NOMO-1 (cell line): ENCODE results near the gene TBX1.
"Not testable (repeated sequence)": the region's sequence is repeated elsewhere in the genome, so short reads cannot be mapped to it uniquely, and the experiment has no call there.

ENCODE experiments used
- DNase-seq, 2 experiments: peaks; one replicate each; lab custom pipeline; 2025; ENCODE audit not compliant: unreplicated experiment in 2 of 2; lab: John Stamatoyannopoulos, UW

TBX1 gene

DNA sequence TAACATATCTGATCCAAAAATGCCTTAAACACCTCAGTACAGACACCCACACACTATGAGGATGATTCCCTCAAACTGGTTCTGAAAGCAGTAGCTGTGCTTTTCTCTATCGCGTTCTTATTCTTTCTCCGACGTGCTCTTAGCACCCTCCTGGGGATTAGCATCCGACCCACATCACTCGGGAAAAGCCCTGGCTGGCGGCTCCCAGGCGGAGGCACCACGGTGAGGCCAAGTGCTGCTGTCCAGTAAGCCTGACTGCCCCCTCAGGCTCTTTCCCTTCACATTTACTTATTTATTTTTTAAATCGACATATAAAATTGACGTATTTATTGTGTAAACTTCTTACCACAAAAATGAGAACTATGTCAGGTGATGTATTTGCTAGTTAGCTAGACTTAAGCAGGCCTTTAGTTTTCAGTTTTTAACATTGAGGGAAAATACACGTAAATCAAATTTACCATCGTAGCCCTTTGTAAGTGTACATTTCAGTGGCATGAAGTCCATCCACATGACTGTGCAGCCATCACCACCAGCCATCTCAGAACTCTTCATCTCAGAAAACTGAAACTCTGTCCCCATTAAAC lies 19.2 kb downstream of the TBX1 start:
- no peak for DNase-seq

DNA sequence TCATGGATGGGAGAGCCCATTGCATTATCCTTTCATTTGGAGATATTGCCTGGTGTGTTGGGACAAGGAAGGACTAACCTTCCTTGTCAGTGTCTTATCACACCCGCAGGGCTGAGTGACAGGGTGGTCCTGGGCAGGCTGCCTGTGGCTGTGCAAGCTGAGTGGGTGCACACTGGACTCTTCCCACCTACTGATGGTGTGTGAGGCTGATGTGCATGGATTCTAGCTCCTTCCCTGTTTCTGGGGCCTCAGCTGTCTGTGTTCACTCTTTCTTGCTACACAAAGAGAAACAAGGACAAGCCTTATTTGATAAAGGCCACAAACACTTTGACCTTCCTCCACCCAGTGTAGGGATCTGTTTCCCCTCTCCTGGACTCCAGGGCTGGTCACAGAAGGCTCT lies 22.0 kb downstream of the TBX1 start:
- no peak for DNase-seq

DNA sequence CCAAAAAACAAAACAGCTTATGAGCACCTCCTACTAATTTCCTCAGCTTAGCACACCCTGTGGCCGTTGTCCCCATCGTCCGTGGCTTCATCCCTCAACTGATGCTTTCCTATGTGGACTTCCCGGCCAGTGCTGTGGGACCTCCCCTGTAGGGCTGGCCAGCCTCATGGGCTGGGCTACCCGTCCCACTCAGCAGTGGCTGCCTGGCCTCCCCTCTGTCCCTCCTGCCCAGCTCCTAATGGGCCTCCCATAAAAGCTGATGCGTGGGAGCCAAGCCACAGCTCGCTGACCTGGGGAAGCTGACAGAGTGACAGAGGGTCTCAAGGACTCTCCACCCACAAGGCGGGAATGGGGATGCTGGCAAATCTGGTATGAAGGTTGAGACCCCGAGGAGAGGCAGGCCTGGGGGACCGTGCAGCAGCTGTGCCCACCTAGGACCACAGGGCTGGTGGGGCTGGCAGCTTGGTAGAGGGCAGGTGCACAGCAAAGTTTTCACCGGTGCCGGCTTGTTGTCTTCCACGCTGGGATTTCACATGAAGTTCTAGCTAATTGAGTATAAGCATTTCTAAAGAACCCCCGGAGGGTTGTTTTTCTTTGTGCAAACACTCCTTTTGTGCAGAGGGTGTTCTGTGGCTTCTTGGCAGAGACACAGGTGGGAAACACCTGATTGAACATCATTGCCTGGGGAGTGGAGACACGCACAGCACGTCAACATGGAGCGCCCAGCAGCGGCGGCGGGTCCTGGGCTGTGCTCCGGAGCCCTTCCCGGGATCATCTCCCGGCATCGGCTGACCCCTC lies 23.2 kb downstream of the TBX1 start:
- DNase-seq, result no peak

DNA sequence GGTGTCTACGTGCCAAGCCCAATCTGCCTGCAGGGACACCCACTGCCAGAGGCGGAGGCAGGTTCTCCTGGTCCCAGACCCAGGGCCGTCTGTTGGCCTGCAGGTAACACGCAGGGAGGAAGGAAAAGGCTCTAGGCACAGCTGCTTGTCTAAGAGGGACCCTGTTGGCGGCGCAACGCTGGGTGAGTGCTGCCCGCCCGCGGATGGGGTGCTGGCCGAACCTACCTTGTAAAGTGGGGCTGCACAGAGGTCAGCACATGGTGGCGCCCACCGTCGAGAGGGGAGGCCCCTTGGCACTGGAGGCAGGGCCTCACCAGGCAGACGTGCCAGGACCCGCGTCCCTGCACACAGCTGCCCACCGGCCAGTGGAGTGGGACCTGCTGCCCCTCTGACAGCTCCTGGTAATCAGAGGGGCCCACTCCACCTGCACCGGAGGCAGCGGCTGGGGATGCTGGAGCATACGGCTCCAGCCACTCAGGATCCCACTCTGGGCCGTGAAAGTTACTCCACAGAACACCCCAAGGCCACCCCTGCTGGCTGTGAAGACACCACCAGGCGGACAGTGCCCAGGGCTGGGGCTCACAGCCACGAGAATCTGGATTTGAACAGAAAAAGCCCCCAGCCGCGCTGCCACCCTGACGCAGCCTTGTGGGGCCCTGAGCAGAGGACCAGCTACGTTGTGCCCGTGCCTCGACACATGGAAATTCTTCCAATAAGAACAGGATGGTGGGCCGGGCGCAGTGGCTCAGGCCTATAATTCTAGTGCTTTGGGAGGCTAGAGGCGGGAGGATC lies 24.0 kb downstream of the TBX1 start:
- no peak for DNase-seq

DNA sequence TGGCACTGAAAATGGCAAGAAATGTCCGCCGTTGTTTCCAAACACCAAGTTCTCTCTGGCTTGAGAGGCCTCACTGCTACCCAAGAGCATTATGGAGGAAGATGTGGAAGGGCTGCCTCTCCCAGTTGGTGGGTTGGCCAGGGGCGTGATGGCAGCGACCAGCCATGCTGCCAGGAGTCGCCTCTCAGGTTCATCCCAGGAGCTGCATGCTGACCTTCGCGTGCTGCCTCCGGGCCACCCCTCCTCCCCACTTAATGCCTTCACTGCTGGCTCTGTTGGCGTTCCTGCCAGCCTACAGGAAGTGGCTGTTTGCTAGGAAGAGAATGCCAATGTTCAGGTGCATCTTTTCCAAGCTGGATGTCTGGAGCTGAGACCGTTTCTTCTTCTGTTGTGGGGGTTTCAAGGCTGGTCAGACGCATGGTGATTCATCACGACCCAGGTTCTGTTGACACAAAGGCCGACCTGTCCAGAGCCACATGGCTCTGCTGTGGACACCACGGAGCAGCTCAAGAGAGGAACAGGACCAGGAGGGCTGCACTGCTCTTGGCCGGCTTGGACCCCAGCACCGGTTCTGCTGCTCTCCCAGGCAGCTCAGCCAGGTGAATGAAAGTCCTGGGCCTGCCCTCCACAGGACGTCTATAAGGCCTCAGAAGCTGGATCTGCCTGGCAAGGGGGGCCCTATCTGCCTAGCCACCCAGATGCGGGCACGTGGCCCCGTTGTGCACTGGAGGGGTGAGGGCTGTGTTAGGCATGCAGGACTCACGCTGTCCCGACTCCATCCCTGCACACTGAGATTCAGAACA lies 25.1 kb downstream of the TBX1 start:
- no peak for DNase-seq

DNA sequence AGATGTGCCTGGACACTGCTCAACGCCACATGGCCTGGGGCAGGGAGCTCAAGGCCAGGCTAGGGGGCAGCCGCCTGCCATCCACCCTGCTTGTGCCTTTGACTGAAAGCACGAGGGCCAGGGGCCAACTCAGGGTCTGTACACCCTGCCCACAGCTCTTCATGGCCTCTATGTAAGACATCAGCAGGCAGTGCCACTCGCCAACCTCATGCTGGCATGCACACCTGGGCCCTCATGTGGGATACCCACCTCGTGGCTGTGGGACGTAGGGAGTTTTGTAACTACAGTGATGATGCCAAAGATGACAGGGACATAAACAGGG lies 25.6 kb downstream of the TBX1 start:
- DNase-seq, result no peak

DNA sequence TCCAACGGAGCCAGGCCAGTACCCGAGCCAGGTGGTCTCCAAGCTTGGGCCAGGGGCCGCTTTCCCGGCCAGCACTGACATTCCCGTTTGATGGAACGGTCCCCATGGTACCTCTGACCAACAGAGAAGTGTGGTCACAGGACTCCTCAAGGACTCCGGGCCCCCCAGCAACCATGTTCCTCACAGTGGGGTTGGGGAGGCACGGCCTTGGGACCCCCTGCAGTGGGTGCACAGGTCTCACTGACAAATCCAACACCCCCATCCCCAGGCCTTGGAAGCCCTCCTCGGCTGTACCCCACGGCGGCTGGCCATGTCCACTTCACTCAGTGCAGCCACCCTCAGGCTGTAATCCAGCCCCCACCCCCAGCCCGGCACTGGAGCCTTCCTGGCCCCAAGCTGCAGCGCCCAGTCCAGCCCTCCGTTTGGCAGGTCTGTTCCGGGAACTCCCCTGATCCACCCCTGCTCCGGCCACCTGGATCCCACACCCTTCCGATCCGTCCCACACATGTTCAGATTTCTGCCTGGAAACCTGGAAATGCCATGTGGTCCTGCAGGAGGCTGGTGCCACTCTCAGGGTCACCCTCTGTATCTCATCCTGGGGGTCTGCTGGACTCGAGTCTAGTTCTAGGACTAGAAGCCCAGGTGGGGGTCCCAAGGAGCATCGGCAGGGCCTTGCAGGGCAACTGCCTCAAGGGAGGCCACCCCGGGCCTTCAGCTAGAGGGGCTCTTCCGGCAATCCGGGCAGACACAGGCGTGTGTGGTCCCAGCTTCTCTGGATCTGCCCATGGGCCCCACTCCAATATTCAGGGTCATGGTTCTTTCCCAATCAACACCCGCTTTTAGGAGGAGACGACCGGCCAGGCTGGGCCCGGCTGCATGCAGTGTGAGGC lies 26.6 kb downstream of the TBX1 start:
- no peak for DNase-seq

DNA sequence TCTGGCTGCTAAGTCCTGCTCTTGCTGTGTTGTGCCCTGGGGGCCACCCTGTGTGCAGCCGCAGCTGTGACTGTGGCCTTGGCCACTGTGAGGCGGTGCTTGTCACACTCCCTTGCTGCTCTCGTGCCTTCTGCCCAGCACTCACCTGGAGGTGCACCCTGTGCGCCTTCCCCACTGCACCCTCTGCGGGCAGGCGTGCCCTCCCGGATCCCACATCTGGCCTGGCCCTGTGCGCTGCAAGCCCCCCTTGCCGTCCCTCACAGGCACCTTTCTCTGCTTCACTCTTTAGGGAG lies 27.2 kb downstream of the TBX1 start:
- DNase-seq, result no peak

DNA sequence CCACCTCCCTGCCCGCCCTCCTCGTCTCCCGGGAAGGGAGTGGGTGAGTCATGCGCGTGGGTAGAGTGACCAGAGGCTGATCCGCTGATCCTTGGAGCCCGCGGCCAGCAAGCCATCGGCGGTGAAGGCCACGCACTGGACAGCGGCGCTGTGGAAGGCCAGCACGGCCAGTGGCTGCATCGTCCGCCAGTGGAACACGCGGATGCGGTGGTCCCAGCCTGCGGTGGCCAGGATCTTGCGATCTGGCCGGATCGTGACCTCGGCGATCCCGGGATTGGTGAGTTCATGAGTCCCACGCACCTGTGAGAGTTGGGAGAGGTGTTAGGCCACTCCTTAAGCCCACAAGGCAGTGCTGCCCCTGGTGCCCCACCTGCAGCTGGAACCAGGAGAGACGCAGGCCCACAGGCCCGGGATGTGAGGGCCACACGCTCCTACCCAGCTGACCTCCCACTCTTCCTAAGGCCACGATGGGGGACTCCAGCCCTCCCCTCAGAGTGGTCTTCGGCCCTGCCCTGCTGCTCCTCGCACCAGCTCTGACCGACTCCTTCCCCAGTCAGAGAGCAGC lies 28.2 kb downstream of the TBX1 start:
- no peak for DNase-seq

DNA sequence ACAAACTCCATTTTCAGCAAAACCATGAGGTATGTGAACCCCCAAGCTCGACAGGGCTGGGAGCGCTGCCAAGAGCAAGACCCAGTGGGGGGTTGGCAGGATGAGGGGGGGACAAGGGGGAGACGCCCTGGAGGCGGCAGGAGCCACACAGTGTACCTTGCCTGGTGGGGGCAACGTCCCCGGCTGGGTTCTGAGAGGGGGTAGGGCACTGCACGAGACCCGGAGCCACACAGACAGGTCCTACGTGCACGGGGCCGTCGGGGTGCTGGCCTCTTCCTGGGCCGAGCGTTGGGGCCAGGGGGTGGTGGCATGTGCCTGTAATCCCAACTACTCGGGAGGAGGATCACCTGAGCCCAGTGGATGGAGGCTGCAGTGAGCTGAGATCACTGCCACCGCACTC lies 28.8 kb downstream of the TBX1 start:
- no peak for DNase-seq

DNA sequence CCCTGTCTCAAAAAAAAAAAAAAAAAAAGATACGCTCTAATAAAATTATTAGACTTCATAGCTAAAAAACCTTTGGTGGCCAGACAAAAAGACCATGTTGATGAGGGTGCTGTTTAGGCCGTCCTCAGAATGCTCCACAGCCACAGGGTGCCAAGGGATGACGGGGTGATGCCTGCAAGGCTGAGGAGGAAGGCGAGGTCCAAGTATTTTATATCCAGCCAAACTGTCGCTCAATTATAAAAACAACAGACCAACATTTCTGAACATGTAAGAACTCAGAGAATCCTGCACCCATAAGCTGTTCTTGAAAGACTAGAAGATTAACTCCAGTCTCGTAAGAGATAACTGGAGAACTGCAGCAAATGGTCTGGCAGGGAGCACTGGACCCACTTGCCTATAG lies 29.2 kb downstream of the TBX1 start:
- no peak for DNase-seq

DNA sequence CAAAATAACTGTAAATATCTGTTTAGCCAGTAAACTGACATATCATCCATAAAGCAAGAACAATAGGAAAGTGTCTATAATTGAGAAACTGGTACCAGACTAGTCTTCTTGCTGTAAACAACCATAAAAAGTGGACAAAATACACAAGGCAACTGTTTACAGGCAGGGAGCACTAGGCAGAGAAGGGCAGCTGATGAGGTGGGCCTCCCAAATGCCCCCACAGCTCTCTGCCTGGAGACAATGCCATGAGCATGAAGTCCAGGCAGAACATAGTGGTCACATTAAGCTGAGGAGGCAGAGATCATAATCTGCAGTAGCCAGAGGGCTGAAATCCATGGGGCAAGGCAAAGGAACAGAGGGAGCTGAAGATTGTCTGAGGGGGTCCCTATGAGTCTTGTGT lies 30.7 kb downstream of the TBX1 start:
- DNase-seq, result no peak

DNA sequence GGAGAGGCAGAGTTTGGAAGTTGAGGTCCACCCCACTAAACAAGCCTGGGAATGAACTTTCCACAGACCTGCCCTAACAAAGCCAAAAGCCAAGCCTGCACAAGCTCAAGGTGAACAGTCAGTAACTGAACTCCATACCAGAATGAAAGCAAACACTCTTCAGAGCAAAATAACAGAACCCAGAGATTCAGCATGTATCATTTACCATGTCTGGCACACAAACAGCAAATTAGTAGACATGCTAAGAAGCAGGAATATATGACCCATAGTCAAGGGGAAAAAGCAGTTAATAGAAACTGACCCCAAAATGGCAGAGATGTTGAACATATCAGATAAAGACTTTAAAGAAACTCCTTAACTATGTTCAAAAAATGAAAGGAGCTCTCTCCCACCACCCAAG lies 31.3 kb downstream of the TBX1 start:
- no peak for DNase-seq

DNA sequence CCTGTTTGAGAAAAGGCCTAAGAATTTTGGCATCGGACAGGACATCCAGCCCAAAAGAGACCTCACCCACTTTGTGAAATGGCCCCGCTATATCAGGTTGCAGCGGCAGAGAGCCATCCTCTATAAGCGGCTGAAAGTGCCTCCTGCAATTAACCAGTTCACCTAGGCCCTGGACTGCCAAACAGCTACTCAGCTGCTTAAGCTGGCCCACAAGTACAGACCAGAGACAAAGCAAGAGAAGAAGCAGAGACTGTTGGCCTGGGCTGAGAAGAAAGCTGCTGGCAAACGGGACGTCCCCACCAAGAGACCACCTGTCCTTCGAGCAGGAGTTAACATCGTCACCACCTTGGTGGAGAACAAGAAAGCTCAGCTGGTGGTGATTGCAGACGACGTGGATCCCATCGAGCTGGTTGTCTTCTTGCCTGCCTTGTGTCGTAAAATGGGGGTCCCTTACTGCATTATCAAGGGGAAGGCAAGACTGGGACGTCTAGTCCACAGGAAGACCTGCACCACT lies 31.9 kb downstream of the TBX1 start:
- not testable (repeated sequence) for DNase-seq

DNA sequence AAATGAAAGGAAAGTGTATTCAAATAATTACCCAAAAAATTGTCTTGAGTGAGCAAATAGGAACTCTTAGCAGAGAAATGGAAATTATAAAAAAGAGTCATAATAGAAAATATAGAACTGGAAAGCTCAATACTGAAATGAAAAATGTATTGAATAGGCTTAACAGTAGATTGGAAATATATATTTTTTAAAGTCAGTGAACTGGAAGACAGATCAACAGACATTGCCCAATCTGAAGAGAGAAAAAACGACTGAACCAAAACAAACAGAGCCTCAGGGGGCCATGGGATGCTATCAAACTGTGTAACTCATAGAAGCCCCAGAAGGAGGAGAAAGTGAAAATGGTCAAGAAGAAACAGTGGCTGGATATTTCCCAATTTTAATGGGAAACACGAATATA lies 32.6 kb downstream of the TBX1 start:
- no peak for DNase-seq

DNA sequence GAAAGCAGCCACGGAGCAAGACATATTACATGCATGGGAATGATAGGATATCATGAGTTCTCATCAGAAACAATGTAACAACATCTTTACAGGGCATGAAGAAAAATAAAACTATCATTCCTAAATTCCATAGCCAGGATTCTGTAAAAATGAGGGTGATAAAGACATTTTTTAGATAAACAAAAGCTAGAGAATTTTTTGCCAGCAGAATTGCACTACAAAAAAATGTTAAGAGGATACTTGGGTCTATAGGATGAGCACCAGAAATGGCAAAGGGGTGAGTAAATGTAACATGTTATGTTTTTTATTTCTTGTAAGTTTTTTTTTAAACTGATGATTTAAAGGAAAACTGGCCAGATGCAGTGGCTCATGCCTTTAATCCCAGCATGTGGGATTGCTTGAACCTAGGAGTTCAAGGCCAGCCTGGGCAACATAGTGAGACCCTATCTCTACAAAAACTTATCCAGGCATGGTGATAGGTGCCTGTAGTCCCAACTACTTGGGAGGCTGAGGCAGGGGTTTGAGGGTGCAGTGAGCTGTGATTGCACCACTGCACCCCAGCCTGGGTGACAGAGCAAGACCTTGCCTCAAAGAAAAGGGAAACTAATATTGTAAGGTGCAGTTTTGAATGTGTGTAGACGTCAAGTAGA lies 33.2 kb downstream of the TBX1 start:
- DNase-seq, result no peak

DNA sequence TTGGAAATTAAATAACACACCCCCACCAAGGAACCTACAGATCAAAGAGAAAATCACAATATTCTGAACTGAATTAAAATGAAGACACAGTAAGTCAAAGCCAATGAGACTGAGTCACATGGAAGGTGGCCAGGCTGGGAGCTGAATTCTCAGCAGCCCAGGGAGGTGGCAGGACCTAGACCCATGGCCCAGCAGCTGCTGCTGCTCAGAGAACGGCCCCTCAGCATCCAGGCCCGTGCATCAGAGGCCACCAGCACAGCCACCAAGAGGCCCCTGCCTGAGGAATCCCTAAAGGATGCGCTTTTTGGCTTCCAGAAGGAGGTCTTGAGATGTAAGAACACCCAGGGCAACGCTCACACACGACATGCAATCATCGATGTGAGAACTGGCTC lies 35.0 kb downstream of the TBX1 start:
- no peak for DNase-seq

DNA sequence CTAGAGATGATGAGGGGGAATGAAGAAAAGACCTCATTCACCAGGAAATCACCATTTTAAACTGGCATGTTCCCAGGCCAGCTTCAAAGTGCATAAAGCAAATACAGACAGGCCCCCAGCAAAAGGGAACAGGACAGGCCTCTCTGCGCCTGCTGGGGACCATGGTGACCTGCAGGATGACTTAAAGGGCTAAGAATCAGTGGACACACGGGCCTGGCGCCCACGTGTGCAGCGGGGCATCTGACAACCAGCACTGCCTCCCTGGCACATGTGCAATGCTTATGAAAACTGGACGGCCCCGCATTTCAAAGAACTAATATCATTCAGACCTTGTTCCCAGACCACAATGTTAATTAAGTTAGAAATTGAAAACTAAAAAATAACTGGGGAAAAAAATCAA lies 35.6 kb downstream of the TBX1 start:
- DNase-seq, result no peak
